HG03095 (cell line): Measurements from ENCODE around the gene ESPNL.
A peak's percentile ranks its signal among the peaks of the same experiment; 100 is the strongest.
"Not testable (repeated sequence)": the region's sequence is repeated elsewhere in the genome, so short reads cannot be mapped to it uniquely, and the experiment has no call there.

ENCODE experiments used
- ATAC-seq: cut with Tn5 transposase; IDR thresholded peaks from one replicate; pipeline ENCODE4 v1.9.1; 2021; ENCODE audit warnings: moderate library complexity; ENCODE audit not compliant: unreplicated experiment

ESPNL gene, protein sequence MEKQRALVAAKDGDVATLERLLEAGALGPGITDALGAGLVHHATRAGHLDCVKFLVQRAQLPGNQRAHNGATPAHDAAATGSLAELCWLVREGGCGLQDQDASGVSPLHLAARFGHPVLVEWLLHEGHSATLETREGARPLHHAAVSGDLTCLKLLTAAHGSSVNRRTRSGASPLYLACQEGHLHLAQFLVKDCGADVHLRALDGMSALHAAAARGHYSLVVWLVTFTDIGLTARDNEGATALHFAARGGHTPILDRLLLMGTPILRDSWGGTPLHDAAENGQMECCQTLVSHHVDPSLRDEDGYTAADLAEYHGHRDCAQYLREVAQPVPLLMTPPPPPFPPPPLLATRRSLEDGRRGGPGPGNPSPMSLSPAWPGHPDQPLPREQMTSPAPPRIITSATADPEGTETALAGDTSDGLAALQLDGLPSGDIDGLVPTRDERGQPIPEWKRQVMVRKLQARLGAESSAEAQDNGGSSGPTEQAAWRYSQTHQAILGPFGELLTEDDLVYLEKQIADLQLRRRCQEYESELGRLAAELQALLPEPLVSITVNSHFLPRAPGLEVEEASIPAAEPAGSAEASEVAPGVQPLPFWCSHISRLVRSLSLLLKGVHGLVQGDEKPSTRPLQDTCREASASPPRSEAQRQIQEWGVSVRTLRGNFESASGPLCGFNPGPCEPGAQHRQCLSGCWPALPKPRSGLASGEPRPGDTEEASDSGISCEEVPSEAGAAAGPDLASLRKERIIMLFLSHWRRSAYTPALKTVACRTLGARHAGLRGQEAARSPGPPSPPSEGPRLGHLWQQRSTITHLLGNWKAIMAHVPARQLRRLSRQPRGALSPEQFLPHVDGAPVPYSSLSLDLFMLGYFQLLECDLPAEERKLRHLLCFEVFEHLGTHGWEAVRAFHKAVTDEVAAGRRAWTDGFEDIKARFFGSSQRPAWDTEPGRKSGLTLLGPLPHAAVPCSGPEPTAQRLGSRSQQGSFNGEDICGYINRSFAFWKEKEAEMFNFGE

GRCh38 chr2:238100049-238100820, at the start of gene ESPNL:
TSS of gene ESPNL (plus strand) at chr2:238100340. CDS start at chr2:238100420, 80 bp downstream.
- no peak for ATAC-seq

GRCh38 chr2:238053191-238053776, 46.9 kb upstream of the ESPNL start:
- no peak for ATAC-seq

DNA sequence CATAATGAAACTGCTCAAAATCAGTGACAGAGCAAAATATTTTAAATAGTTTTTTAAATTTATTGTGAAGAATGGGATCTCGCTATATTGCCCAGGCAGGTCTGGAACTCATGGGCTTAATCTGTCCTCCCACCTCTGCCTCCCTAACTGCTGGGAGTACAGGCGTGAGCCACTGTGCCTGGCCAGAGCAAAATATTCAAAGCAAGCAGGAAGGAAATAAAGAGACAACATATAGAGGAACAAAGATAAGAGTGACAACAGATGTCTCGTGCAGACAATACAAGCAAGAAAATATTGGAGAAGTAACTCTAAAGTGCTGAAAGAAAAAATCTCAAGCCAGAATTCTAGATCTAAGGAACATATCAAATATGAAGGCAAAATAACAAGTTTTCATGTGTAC, 44.3 kb upstream of the ESPNL start:
- ATAC-seq, result no peak

DNA sequence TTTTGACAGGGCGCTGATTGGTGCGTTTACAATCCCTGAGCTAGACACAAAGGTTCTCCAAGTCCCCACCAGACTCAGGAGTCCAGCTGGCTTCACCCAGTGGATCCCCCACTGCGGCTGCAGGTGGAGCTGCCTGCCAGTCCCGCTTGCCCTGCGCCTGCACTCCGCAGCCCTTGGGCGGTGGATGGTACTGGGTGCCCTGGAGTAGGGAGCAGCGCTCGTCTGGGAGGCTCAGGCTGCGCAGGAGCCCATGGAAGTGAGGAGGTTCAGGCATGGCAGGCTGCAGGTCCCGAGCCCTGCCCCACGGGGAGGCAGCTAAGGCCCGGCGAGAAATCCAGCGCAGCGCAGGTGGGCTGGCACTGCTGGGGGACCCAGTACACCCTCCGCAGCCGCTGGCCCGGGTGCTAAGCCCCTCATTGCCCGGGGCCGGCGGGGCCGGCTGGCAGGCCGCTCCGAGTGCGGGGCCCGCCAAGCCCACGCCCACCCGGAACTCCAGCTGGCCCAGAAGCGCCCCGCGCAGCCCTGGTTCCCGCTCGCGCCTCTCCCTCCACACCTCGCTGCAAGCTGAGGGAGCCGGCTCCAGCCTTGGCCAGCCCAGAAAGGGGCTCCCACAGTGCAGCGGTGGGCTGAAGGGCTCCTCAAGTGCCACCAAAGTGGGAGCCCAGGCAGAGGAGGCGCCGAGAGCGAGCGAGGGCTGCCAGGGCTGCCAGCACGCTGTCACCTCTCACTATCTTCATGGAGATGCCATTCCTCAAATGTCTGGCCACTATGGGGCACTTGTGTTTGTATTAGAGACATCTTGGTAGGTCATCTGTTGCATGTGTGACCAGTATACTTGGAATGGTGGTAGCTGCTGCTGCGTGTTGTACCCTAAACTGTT, 42.2 kb upstream of the ESPNL start:
- ATAC-seq, result not testable (repeated sequence)

DNA sequence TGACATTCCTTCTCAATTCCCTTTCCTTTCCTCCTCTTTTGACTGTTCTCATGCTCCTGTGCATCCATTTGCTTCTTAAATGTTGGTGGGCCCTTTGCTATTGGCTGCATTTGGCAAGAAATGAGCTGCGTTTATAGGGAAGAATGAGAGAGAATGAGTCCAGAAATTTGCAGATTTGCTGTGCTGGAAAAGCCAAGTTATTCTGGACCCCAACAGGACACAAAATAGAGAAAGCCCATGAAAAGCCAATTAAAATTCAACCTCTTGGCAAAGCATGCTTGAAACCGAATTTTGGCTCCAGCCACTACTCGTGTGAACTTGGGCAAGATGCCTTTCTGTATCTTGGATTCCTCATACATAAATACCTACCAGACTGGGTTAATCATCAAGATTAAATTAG, 40.6 kb upstream of the ESPNL start:
- ATAC-seq, result no peak

DNA sequence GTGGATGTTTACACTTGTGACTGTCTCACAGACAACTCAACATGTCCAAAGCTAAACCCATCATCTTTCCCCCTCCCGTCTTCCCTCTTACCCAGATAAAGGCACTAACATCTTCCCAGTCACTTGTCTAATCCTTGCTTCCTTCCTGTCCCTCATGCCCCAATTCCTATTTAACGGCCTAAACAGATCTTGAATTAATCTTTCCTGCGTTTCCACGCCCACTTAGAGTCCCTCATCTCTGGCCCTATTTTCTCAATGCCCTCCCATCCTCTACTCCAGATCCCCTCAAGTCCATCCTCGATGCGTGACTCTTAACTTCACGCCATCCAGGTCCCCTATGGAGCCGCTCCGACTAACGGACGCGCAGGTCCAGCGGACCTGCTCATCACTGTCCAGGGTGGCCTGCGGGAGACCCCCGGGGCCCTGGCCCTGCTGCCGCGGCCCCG, 40.0 kb upstream of the ESPNL start:
- no peak for ATAC-seq

DNA sequence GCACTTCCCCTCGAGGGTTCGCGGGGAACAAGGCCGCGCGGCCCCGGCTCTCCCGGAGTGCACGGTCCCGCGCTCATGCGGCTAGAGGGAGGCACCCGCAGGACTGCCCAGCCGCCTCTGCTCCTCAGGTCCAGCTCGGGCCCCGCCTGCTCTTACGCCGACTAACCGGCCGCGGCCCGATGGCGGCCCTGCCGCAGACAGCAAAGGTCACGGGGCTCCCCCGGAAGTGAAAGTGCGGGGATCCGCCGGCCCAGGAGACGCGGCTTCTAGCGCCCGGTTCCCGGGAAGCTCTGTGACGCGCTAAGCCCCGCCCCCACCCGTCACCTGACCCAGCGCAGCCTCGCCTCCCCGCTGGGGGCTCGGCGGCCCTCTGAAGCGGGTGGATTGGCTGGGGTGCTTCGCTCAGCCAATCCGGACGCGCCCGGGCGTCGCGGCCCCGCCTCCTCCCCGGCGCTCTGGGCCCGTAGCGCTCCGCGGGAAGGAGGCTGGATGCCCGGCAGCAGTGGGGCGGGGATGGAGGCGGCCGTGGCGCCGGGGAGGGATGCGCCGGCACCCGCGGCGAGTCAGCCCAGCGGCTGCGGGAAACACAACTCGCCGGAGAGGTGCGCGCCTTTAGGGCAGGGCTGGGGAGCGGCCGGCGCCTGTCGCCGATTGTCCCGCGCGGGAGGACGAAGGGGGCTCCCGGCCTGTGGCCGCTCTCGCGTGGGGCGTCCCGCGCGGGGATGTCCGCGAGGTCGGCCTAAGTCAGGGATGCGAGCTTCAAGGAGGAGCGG, 39.4 kb upstream of the ESPNL start, which contains the start of gene SCLY:
SCLY (plus strand) TSS at position 460 of the 773 bp plus-strand sequence; CDS start at position 514, 54 bp downstream.
- ATAC-seq, result peak; percentile 93

DNA sequence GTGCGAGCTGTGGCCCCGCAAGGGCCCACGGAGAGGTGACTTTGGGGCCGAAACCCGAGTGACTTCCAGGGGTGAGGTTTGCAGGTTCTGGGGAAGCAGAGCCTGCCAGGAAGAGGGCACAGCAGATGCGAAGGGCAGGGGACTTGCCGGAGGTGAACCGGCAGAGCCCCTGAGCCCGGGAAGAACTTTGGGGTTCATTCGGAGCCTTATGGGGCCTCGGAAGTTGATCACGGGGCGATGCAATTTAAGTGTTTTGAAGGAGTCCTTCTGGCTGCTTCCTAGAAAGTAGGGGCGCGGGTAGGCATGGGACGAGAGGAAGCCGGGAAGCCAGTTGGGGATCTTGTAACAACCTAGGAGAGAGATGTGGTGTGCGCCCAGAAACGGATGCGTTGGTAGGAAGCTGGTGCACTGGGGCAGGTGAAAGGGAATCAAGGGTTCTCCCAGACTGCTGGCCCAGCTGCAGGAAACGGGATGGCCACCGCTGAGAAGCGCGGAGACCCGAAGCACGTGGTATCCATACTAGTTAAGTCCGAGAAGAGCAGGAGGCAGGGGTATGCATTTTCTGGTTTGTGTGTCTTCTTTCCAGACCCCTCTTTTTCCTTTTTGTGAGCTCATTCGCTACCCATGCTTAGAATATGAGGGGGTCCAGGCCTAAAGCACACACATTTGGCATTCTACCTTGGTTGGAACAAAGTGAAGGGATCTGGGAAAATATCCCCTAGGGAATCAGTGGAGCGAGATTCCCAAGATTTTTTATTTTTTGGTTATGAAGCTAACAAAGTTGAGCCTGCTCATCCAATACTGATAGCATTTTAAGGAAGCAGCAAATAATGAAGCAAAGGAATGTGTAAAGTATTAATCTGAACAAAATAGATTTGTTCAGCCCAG, 38.6 kb upstream of the ESPNL start:
- peak; percentile 16 for ATAC-seq

DNA sequence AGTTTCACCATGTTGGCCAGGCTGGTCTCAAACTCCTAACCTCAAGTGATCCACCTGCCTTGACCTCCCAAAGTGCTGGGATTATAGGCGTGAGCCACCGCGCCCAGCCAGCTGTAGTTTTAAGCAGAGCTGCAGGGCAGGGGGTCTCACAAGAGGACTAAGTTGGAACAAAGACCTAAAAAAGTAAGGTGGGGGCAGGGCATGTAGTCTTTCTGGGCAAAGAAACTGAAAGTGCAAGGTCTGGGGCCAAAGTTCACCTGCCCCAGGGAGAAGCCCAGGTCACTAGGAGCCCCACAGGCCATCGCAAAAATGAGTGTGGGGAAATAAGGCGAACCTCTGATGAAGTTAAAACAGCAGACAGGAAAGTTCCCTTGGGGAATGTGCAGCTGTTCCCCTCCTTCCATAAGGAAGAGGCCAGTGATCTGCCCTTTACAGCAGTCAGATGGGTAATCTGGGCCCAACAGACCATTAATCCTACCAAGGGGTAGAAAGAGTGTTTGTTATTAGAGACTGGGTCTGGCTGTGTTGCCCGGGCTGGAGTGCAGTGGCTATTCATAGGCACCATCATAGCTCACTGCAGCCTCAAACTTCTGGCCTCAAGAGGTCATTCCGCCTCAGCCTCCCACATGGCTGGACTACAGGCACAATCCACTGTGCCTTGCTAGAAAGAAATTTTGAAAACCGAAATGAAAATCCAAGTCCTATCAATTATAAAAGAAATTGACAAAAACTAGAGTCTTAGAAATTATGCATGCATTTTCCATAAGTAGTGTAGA, 36.5 kb upstream of the ESPNL start:
- no peak for ATAC-seq

DNA sequence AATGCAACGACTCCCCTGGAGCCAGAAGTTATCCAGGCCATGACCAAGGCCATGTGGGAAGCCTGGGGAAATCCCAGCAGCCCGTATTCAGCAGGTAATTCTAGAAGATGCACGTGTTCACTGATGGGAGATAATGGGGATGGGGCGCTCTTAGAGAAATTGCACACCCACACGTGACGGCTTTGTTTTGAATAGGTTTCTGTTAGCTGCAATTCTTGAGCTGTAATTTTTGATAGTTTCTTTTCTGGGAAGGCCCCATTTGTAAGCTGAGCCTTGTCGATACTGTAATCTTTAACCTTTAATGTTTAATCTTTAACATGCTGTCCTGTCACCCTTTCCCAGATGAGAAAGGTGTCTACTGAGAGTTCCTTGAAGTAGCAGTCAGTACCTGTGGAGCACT, 35.8 kb upstream of the ESPNL start:
- ATAC-seq, result no peak

GRCh38 chr2:238065071-238065846, 34.9 kb upstream of the ESPNL start:
- no peak for ATAC-seq

GRCh38 chr2:238066218-238066617, 33.9 kb upstream of the ESPNL start:
- ATAC-seq, result no peak

GRCh38 chr2:238066718-238067117, 33.4 kb upstream of the ESPNL start:
- not testable (repeated sequence) for ATAC-seq

DNA sequence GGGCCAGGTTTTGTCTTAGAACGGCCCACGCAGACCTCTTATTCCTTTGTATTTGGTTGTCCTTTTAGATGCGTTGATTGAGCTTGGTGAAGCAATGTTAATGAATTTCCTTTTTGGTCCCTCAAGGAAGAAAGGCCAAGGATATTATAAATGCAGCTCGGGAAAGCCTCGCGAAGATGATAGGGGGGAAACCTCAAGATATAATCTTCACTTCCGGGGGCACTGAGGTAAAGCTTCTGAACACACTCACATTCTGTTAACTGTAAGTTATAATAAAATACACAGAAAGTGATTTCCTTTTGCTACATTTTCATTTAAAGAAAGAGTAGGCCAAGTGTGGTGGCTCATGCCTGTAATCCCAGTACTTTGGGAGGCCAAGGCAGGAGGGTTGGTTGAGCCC, 32.2 kb upstream of the ESPNL start:
- no peak for ATAC-seq

DNA sequence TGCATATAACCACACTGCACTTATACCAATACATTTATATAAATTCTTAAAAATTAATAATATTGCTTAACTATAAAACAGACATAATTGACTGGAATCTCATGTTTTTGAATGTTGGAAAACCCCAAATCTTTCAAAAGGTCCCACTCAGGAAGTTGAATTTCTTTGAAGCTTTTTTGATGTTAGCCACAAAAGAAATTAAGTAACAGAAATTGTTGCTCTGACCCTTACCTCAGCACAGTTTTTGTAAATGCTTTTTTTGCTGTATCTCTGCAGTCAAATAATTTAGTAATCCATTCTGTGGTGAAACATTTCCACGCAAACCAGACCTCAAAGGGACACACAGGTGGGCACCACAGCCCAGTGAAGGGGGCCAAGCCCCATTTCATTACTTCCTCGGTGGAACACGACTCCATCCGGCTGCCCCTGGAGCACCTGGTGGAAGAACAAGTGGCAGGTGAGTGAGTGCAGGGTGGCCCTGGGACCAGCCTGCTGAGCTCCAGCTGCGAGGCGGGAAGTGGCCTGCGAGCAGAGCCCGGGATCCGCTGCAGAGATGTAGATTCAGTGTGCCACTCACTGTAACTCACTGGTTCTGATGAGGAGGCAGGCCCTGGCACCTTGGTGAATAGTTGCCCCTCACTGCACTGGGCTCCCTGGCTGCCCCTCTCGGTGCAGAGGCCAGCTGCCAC, 31.0 kb upstream of the ESPNL start:
- no peak for ATAC-seq

- no peak for ATAC-seq
Observed at GRCh38 chr2:238069877-238070276, 30.3 kb upstream of the ESPNL start.
